Caco-2 (cell line): ENCODE measurements around the gene AGAP1. TPM values are rescaled to one million over a fixed set of nuclear protein-coding genes. Genes with fewer than 3 reads are reported as not detected.
A peak's percentile ranks its signal among the peaks of the same experiment; 100 is the strongest.

Experiments used
- BruUV-seq: library from RNA; stranded (reverse); fragments of 400-500 nt; replicated peaks from 2 replicates; lab custom pipeline; 2021; lab: Mats Ljungman, UMichigan
- CTCF ChIA-PET: fragments of 300-600 bp; sonication (Branson Sonifier 250); formaldehyde crosslinking; loops from one replicate; lab custom pipeline; 2022; ENCODE audit warnings: antibody characterized with exemption; lab: Charles Lee
- POLR2A ChIA-PET: fragments of 300-600 bp; sonication (Branson Sonifier 250); formaldehyde crosslinking; loops from one replicate; lab custom pipeline; 2022; ENCODE audit warnings: antibody characterized with exemption; lab: Charles Lee
- DNase-seq, 2 experiments: peaks; one replicate each; pipeline versions ENCODE4 v3.0.0 to v3.0.0-alpha.2; 2020 to 2022
- H3K27me3 ChIP-seq: replicated peaks from 2 replicates; pipeline ENCODE4 v1.6.0; 2011; ENCODE audit warnings: low read length; ENCODE audit not compliant: control insufficient read depth, insufficient read depth
- H3K36me3 ChIP-seq: 2 replicates; pipeline ENCODE4 v1.5.1; 2011; ENCODE audit warnings: low read length; ENCODE audit not compliant: control insufficient read depth, insufficient read depth
- H3K4me1 ChIP-seq: fragments of 250-450 bp; sonication (Bioruptor Pico); 2 replicates; pipeline ENCODE4 v1.5.1; 2020; ENCODE audit warnings: mild to moderate bottlenecking
- H3K4me3 ChIP-seq: 2 replicates; pipeline ENCODE4 v1.5.1; 2011; ENCODE audit warnings: low read depth, mild to moderate bottlenecking, control low read depth, low read length
- H3K9me3 ChIP-seq: fragments of 250-450 bp; sonication (Bioruptor Pico); 2 replicates; pipeline ENCODE4 v1.5.1; 2020; ENCODE audit warnings: mild to moderate bottlenecking, moderate library complexity
- H3K27ac Mint-ChIP-seq: one replicate; pipeline ENCODE4 v1.8.0; 2022; ENCODE audit warnings: mixed read lengths; ENCODE audit not compliant: unreplicated experiment
- H3K27me3 Mint-ChIP-seq: one replicate; pipeline ENCODE4 v1.8.0; 2022; ENCODE audit warnings: mixed read lengths; ENCODE audit not compliant: insufficient read depth, unreplicated experiment
- H3K36me3 Mint-ChIP-seq: one replicate; pipeline ENCODE4 v1.8.0; 2022; ENCODE audit warnings: mild to moderate bottlenecking, mixed read lengths; ENCODE audit not compliant: insufficient read depth, unreplicated experiment
- H3K4me1 Mint-ChIP-seq: one replicate; pipeline ENCODE4 v1.8.0; 2022; ENCODE audit warnings: low read depth, mixed read lengths; ENCODE audit not compliant: unreplicated experiment
- H3K4me3 Mint-ChIP-seq: one replicate; pipeline ENCODE4 v1.8.0; 2022; ENCODE audit warnings: mild to moderate bottlenecking, moderate library complexity, mixed read lengths; ENCODE audit not compliant: unreplicated experiment
- H3K9me3 Mint-ChIP-seq: one replicate; pipeline ENCODE4 v1.8.0; 2022; ENCODE audit warnings: mixed read lengths; ENCODE audit not compliant: unreplicated experiment
- intact Hi-C: fragments of 100-400 bp; cut with micrococcal nuclease; formaldehyde crosslinking; loops from one replicate; pipeline ENCODE4 v1.10.0; 2022; ENCODE audit not compliant: unreplicated experiment
- total RNA-seq: library from RNA; stranded (reverse); gene quantifications from 2 replicates; pipeline ENCODE4 v1.2.3, GENCODE V29; 2022
- TF ChIP-seq, protein P1 (sequence below), 2 experiments: fragments of 200-600 bp in 1 of 2; IDR thresholded peaks; 1 replicate in 1 of 2; 2 replicates in 1 of 2; pipeline versions ENCODE4 v1.5.1 to v1.8.0; 2011 to 2022; ENCODE audit warnings: antibody characterized with exemption in 1 of 2, control low read depth in 1 of 2, inconsistent platforms in 1 of 2, low read depth in 1 of 2, low read length in 1 of 2, mild to moderate bottlenecking in 1 of 2, moderate library complexity in 1 of 2; ENCODE audit not compliant: insufficient read depth in 1 of 2, severe bottlenecking in 1 of 2, unreplicated experiment in 1 of 2

The AGAP1 gene
- total RNA-seq, 1 experiment from 2014 or later, result 41.7 TPM

DNA sequence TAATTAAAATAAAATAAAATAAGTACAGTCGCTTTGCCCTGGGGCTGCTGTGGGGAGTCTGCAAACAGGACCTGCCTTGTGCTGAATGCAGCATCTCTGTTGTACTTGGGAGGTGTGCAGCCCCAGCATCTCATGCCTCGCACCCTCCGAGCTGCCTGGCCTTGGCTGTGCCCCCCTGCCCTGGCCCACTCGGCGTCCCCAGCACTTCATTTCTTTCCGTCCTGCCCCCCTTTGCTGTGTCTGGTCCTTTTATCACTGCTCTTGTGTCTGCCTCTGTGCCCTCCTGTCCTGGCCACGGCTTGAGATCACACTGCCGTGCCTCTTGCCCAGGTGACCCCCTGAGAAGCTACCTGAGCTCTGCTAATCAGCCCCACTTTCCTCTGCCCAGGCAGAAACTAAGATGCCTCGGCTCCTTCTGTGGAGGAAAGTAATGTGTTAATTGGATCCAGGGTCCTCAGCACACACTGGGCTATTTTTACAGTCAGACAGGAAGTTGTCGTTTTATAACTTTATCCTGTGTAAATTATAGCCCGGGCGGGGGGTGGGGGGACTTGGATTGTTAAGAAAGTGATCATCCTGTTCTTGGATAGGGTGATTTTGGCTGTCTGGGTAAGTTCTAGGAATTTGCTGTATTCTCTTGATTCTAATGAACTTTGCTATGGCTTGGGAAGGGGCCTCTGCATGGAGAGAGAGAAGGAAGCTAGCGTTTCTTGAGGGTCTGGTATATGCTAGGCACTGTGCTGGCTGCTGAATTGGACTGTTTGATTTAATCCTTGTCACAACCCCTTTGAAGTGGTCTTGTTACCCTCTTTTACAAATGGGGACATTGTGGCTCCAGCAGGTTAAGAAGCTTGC, 69.4 kb downstream of the AGAP1 start:
- intact Hi-C loops, result no loop called here
- no peak overlapping the region for H3K4me3 Mint-ChIP-seq
- no peak for DNase-seq
- peaks cover 20% of the 10 kb centered on the region for H3K4me1 Mint-ChIP-seq
- ChIA-PET POLR2A (no interaction called here), CTCF (interaction anchor here (0.5 kb wide), 1 partner anchor 31 kb away, joined by 3 read pairs; no protein-coding TSS in a partner anchor)
- no peaks in the 10 kb centered on the region for H3K36me3 ChIP-seq
- no peaks in the 10 kb centered on the region for H3K27me3 Mint-ChIP-seq
- TF ChIP-seq, protein P1, sequence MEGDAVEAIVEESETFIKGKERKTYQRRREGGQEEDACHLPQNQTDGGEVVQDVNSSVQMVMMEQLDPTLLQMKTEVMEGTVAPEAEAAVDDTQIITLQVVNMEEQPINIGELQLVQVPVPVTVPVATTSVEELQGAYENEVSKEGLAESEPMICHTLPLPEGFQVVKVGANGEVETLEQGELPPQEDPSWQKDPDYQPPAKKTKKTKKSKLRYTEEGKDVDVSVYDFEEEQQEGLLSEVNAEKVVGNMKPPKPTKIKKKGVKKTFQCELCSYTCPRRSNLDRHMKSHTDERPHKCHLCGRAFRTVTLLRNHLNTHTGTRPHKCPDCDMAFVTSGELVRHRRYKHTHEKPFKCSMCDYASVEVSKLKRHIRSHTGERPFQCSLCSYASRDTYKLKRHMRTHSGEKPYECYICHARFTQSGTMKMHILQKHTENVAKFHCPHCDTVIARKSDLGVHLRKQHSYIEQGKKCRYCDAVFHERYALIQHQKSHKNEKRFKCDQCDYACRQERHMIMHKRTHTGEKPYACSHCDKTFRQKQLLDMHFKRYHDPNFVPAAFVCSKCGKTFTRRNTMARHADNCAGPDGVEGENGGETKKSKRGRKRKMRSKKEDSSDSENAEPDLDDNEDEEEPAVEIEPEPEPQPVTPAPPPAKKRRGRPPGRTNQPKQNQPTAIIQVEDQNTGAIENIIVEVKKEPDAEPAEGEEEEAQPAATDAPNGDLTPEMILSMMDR (IDR thresholded peaks at IDR 0.05; ENCODE audit: insufficient read depth in 1 of 2, low read depth in 1 of 2, low read length in 1 of 2, severe bottlenecking in 1 of 2, unreplicated experiment in 1 of 2), result no peak
- no peaks in the 10 kb centered on the region for H3K36me3 Mint-ChIP-seq
- no peaks in the 10 kb centered on the region for H3K27me3 ChIP-seq
- H3K9me3 Mint-ChIP-seq, result no peaks in the 10 kb centered on the region
- H3K4me3 ChIP-seq, result no peak overlapping the region
- peaks cover 11% of the 10 kb centered on the region for H3K4me1 ChIP-seq
- peak overlapping the region; percentile 33 for H3K27ac Mint-ChIP-seq
- no peaks in the 10 kb centered on the region for H3K9me3 ChIP-seq
- no TSS peak for BruUV-seq

DNA sequence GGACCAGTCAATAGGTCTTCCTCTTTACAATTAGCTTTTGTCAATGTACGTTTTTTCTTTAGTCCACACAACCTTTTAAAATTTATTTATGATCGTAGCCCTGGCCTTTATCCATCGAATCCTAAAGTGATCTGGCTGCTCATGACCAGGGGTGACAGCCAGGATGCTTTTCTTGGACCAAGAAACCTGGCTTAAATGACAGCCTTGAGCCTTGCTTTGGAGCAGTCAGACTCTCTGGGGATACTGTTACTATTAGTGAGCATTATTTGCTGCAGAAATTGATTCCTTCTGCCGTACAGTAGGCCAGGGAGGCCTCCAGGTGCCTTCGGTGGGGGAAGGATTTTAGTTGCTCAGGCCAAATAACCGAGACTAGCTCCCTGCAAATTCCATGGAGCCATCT, 70.2 kb downstream of the AGAP1 start:
- CTCF ChIA-PET, result no interaction called here
- intact Hi-C loops, result no loop called here
- no peaks in the 10 kb centered on the region for H3K9me3 ChIP-seq
- no peaks in the 10 kb centered on the region for H3K27me3 Mint-ChIP-seq
- H3K36me3 Mint-ChIP-seq, result no peaks in the 10 kb centered on the region
- BruUV-seq, result no TSS peak
- peaks cover 11% of the 10 kb centered on the region for H3K4me1 ChIP-seq
- no peak overlapping the region for H3K4me3 Mint-ChIP-seq
- H3K9me3 Mint-ChIP-seq, result no peaks in the 10 kb centered on the region
- H3K27ac Mint-ChIP-seq, result no peak overlapping the region
- TF ChIP-seq, protein P1 (IDR thresholded peaks at IDR 0.05; ENCODE audit: insufficient read depth in 1 of 2, low read depth in 1 of 2, low read length in 1 of 2, severe bottlenecking in 1 of 2, unreplicated experiment in 1 of 2), result no peak
- no peak for DNase-seq
- peaks cover 20% of the 10 kb centered on the region for H3K4me1 Mint-ChIP-seq
- no peaks in the 10 kb centered on the region for H3K27me3 ChIP-seq
- no peak overlapping the region for H3K4me3 ChIP-seq
- H3K36me3 ChIP-seq, result no peaks in the 10 kb centered on the region
- POLR2A ChIA-PET, result no interaction called here

DNA sequence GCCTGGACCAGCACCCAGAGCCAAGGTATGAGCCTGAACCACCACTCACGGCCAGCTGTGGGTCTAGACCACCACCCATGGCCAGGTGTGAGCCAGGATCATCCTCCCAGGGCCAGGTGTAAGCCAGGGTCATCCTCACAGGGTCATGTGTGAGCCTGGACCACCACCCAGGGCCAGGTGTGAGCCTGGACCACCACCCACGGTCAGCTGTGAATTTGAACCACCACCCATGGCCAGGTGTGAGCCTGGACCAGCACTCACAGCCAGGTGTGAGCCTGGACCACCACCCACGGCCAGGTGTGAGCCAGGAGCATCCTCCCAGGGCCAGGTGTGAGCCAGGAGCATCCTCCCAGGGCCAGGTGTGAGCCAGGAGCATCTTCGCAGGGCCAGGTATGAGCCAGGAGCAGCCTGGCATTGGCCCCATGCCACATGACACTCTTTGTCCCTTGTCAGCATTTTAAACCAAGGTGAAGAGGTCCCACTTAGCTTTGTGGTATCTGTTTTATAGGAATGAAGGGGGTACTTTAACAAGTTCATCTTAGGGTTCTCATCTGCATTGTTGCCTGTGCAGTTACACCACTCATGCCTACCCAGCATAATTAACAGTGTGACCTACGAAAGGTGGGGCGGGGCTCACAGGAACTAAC, 71.2 kb downstream of the AGAP1 start:
- Histone ChIP-seq H3K4me3 (no peak overlapping the region), H3K9me3 (no peaks in the 10 kb centered on the region), H3K27me3 (no peaks in the 10 kb centered on the region), H3K4me1 (peaks cover 21% of the 10 kb centered on the region), H3K36me3 (no peaks in the 10 kb centered on the region)
- Mint-ChIP-seq H3K36me3 (no peaks in the 10 kb centered on the region), H3K4me1 (peaks cover 23% of the 10 kb centered on the region), H3K9me3 (no peaks in the 10 kb centered on the region), H3K4me3 (no peak overlapping the region), H3K27ac (no peak overlapping the region), H3K27me3 (no peaks in the 10 kb centered on the region)
- TF ChIP-seq, protein P1 (IDR thresholded peaks at IDR 0.05; ENCODE audit: insufficient read depth in 1 of 2, low read depth in 1 of 2, low read length in 1 of 2, severe bottlenecking in 1 of 2, unreplicated experiment in 1 of 2), result no peak
- ChIA-PET CTCF (no interaction called here), POLR2A (no interaction called here)
- no peak for DNase-seq
- intact Hi-C loops, result no loop called here
- no TSS peak for BruUV-seq
